GM18520 (cell line): ENCODE results near the gene PTGDR2.

Source experiments
- ATAC-seq: cut with Tn5 transposase; IDR thresholded peaks from one replicate; pipeline ENCODE4 v1.9.1; 2021; ENCODE audit not compliant: unreplicated experiment

Gene PTGDR2

DNA sequence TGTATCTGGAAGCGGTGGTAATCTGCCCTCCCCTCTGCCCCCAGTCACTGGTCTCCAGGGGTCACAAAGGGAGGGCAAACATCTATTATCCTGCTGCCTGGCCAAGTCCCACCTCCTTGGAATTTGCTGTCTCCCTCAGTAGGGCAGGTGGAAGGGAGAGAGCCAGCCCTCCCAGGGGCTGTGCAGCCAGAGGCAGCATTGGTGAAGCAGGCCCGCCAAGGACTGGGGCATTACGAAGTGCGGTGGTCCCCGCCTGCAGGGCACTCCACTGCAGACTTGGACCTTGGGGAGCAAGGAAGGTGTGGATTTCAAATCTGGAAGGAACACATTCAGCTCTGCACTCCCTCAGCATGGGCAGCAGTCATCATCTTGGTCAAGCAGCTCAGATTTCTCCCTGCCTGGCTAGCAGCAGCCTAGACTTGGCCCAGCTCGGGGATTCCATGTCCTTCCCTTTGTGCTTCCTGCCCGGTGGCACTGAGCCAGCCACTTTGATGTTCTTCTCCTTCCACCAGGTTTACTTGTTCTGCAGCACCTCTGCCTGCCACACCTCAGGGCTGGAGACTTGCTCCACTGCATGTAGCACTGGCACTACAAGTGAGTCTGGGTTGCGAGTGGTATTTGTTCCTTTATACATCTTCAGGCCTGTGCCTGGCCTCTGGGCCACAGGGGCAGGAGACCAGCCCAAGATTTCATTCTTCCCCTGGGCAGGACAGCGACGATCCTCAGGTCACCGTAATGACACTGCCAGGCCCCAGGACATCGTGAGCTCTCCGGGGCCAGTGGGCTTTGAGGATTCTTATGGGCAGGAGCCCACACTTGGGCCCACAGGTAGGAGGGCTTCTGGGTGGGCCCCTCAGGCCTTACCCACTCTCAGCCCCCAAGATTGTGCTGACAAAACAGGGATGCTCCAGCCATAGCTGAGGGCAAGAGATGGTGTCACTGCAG, 18.9 kb upstream of the PTGDR2 start:
- ATAC-seq, result no peak

DNA sequence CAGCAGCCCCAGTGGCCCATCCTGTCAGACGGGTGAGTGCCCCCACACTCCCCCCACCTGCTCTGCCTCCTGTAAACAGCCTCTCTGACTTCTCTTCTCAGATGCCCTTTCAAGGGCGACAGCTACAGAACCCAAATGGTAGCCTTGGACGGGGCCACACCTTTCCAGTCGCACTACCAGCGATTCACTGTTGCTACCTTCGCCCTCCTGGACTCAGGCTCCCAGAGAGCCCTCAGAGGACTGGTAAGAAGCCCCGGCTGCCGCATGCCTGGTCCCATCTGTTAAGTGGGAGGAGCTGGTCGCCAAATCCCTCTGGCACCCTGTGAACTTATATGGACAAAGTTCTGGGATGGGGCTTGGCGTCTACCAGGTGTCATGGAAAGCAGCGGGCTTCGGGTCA, 17.8 kb upstream of the PTGDR2 start:
- ATAC-seq, result no peak

DNA sequence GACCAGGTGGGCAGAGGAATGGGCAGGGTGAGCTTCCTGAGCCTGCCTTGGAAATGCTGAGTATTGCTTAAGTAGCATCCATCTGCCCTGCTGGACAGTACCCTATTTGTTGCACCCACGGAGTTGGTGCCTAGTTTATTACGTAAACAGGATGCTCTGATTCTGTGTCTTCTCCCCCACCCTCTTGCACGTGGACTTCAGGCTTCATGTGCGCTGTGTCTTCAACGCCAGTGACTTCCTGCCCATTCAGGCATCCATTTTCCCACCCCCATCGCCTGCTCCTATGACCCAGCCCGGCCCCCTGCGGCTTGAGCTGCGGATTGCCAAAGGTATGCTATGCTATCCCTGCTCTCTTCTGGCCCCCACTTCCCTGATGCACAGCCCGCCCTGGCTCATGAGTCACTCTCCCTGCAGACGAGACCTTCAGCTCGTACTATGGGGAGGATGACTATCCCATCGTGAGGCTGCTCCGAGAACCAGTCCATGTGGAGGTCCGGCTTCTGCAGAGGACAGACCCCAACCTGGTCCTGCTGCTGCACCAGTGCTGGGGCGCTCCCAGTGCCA, 17.3 kb upstream of the PTGDR2 start:
- ATAC-seq, result no peak

- no peak for ATAC-seq
Measured at GRCh38 chr11:60872124-60872960, 16.6 kb upstream of the PTGDR2 start.

DNA sequence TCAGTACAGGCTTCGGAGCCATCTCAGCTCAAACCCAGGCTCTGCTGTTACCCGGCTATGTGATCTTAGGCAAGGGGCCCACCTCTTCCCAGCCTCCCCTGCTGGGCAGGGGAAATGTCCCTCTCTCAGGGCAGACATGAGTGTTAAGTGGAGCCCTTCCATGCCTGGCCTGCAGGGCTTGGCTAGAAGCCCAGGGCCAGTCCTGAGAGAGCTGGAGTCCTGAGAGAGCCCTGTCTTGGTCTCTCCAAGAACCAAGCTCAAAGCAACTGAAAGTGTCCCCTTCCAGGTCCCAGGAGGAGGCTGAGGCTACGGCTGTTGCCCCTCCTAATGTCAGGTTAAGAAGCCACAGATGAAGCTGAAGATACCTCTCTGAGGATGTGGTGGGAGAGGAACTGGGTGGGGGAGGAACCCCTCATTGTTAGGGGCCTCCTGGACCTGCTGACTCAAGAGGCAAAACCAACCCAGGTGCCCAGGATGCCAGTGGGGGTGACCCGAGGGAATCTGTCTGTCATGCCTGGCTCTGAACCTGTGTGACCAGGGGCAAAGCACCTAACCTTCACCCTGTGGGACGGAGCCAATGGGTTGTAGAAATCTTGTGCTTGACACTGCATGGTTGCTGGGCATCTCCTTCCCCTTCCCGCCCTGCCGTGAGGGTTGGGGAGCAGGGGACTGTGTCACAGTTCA, 15.8 kb upstream of the PTGDR2 start:
- no peak for ATAC-seq

- ATAC-seq, result no peak
Measured at GRCh38 chr11:60870733-60871377, 15.1 kb upstream of the PTGDR2 start.

GRCh38 chr11:60870276-60870675, 14.5 kb upstream of the PTGDR2 start:
- no peak for ATAC-seq

DNA sequence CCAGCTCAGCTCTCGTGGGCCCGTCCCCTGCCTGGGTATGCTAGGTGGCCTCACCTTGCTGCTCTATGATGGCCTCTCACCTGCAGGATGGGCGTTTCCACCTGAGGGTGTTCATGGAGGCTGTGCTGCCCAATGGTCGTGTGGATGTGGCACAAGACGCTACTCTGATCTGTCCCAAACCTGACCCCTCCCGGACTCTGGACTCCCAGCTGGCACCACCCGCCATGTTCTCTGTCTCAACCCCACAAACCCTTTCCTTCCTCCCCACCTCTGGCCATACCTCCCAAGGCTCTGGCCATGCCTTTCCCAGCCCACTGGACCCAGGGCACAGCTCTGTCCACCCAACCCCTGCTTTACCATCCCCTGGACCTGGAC, 13.7 kb upstream of the PTGDR2 start:
- no peak for ATAC-seq

GRCh38 chr11:60868682-60869450, 13.1 kb upstream of the PTGDR2 start:
- ATAC-seq, result no peak

GRCh38 chr11:60867871-60868681, 12.3 kb upstream of the PTGDR2 start:
- ATAC-seq, result no peak

- ATAC-seq, result no peak
Measured at GRCh38 chr11:60866911-60867870, 11.4 kb upstream of the PTGDR2 start, which contains the start of gene ZP1. TSS of gene ZP1 (plus strand) at chr11:60867542. CDS start at chr11:60867562, 20 bp downstream.

DNA sequence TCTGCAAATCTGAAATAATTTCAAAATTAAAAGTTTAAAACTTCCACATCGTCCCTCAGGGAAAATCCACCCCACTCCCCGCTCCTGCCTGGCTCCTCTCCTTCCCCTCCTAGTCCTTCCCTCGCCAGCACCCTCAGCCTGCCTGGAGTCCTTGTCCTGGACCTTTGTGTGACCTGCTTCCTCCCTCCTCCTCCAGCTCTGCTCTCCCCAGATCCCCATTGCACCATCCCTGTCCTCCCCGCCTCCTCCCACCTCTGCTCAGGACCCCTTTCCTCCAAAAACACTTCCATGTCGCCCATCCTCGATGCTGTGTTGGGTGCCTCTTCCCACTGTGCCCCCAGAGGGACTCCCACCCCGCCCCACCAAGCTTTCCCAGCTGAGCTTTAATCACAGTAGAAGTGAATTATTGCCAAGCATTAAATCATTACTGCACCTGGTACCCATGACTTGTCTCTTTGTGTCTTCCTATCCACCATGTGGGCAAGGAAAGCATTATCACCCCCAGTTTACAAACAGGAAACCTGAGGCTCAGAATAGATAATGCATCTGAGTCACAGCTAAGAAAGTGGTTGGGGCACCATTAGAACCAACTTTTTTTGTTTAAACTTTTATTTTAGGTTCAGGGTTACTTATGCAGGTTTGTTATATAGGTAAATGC, 9.2 kb upstream of the PTGDR2 start:
- ATAC-seq, result no peak

GRCh38 chr11:60863550-60864521, 8.1 kb upstream of the PTGDR2 start:
- ATAC-seq, result no peak

DNA sequence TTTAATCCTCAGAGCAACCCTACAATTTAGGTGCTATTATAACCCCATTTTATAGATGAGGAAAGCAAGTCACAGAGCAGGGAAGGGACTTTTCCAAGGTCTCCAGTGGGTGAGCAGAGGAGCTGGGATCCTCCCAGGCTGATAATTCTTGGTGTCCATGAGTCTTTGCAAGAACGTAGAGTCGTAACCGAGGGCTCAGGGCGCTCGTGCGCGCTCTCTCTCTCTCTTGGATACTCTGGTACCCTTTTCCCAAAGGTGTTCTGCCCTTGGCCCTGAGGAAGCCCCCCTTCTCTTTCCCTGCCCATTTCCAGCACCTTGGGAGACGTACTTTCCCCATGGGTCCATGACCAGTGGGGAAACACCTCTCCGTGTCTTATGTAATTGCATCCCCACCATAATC, 6.4 kb upstream of the PTGDR2 start:
- ATAC-seq, result no peak

DNA sequence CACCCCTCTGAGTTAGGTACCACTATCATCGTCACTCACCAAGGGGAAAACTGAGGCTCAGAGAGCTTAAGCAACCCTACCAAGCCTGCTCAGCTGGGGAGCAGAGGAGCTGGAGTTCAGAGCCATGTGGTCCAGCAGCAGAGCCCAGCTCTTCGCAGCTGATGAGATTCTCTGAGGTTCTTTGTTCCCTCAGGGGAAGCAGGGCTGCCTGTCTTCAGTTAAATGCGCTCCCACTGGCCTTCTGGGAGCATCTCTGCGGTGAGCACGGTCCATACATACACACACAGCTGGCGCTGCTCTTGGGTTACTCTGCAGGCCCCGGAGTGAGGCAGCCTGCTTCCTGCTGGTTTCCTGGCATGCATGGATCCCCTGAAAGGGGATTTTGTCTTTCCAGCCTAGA, 5.2 kb upstream of the PTGDR2 start:
- no peak for ATAC-seq

GRCh38 chr11:60859616-60860250, 4.0 kb upstream of the PTGDR2 start:
- ATAC-seq, result no peak
